ENCODE measurements around the gene ZNF592.

GRCh38 chr15:84703808-84704207 lies 44.6 kb upstream of the ZNF592 start:
- TF ChIP-seq EZH2 (IDR thresholded peaks at IDR 0.05; ENCODE audit: borderline replicate concordance, low read depth, low read length, severe bottlenecking): no peak
- no peak for TF ChIP-seq CTCF (IDR thresholded peaks at IDR 0.05; ENCODE audit: extremely low read depth in 1 of 2, insufficient read depth in 1 of 2, low read depth in 1 of 2, low read length in 2 of 2)
- no peak for TF ChIP-seq POLR2A (IDR thresholded peaks at IDR 0.05; ENCODE audit: low read depth, low read length)
- TF ChIP-seq MYC (IDR thresholded peaks at IDR 0.05; ENCODE audit: low read depth, low read length): no peak
- no peak for TF ChIP-seq POLR2AphosphoS5 (IDR thresholded peaks at IDR 0.05; ENCODE audit: insufficient read depth, low read depth, low read length)
- TF ChIP-seq JUN (IDR thresholded peaks at IDR 0.05; ENCODE audit: borderline replicate concordance, insufficient read depth, insufficient read length, low read depth): no peak
- TF ChIP-seq GATA2 (IDR thresholded peaks at IDR 0.05; ENCODE audit: insufficient read depth, insufficient read length, low read depth, low read length): no peak
- TF ChIP-seq FOS (IDR thresholded peaks at IDR 0.05; ENCODE audit: borderline replicate concordance, insufficient read depth, low read length): no peak
